Stimulated activated CD8-positive, alpha-beta memory T cell treated with anti-CD3 and anti-CD28 coated beads, Interleukin-15, amount 100 ng/mL, for 4 hours (primary cell): ENCODE results near the gene PLEKHG3.
A peak's percentile ranks its signal among the peaks of the same experiment; 100 is the strongest.

ENCODE experiments used
- DNase-seq, 2 donors: peaks; one replicate each; pipeline ENCODE4 v3.0.0-alpha.2; 2020; ENCODE audit warnings: low read depth in 2 of 2

PLEKHG3 gene

GRCh38 chr14:64746298-64747250 is 42.4 kb downstream of the PLEKHG3 start:
- no peak for DNase-seq

GRCh38 chr14:64747327-64747726 is 43.1 kb downstream of the PLEKHG3 start:
- no peak for DNase-seq

GRCh38 chr14:64748521-64748920 is 44.3 kb downstream of the PLEKHG3 start:
- DNase-seq: no peak

- DNase-seq: no peak
Observed at GRCh38 chr14:64748995-64749714, 44.9 kb downstream of the PLEKHG3 start.

- DNase-seq: no peak
Observed at GRCh38 chr14:64752909-64753308, 48.7 kb downstream of the PLEKHG3 start.

GRCh38 chr14:64753374-64753773 is 49.1 kb downstream of the PLEKHG3 start:
- no peak for DNase-seq

GRCh38 chr14:64753999-64754398 is 49.8 kb downstream of the PLEKHG3 start:
- no peak for DNase-seq

GRCh38 chr14:64754685-64755084 is 50.5 kb downstream of the PLEKHG3 start:
- DNase-seq: no peak

- peak; percentile 20 to 45 for DNase-seq
Observed at GRCh38 chr14:64755781-64756221, 51.6 kb downstream of the PLEKHG3 start.

- DNase-seq: no peak
Observed at GRCh38 chr14:64756712-64757111, 52.5 kb downstream of the PLEKHG3 start.

GRCh38 chr14:64757601-64758000 is 53.4 kb downstream of the PLEKHG3 start:
- DNase-seq: no peak

GRCh38 chr14:64758025-64758521 is 53.8 kb downstream of the PLEKHG3 start:
- DNase-seq: no peak

- DNase-seq: no peak
Observed at GRCh38 chr14:64758691-64759554, 54.7 kb downstream of the PLEKHG3 start.

GRCh38 chr14:64759555-64759938 is 55.3 kb downstream of the PLEKHG3 start:
- no peak for DNase-seq

- DNase-seq: no peak
Observed at GRCh38 chr14:64760146-64760755, 56.0 kb downstream of the PLEKHG3 start.

GRCh38 chr14:64760916-64761315 is 56.7 kb downstream of the PLEKHG3 start:
- DNase-seq: no peak

GRCh38 chr14:64761441-64762043 is 57.3 kb downstream of the PLEKHG3 start:
- DNase-seq: no peak

- DNase-seq: no peak
Observed at GRCh38 chr14:64762044-64763034, 58.1 kb downstream of the PLEKHG3 start.

- DNase-seq: no peak
Observed at GRCh38 chr14:64763085-64763782, 59.0 kb downstream of the PLEKHG3 start.
